ENCODE measurements around the gene RTTN.

The RTTN gene

GRCh38 chr18:70197026-70197425 lies 8.5 kb downstream of the RTTN start:
- no peak for DNase-seq

GRCh38 chr18:70195852-70196434 lies 9.5 kb downstream of the RTTN start:
- DNase-seq, result peak; percentile 48

GRCh38 chr18:70195014-70195614 lies 10.4 kb downstream of the RTTN start:
- no peak for DNase-seq

GRCh38 chr18:70194227-70194890 lies 11.1 kb downstream of the RTTN start:
- DNase-seq, result no peak

GRCh38 chr18:70190529-70190928 lies 15.0 kb downstream of the RTTN start:
- DNase-seq, result no peak

- no peak for DNase-seq
These were observed 17.4 kb downstream of the RTTN start for GRCh38 chr18:70188113-70188512.

GRCh38 chr18:70183441-70183840 lies 22.0 kb downstream of the RTTN start:
- DNase-seq, result no peak

- DNase-seq, result no peak
These were observed 22.9 kb downstream of the RTTN start for GRCh38 chr18:70182548-70182947.

- no peak for DNase-seq
These were observed 23.8 kb downstream of the RTTN start for GRCh38 chr18:70181725-70182124.

- DNase-seq, result no peak
These were observed 24.5 kb downstream of the RTTN start for GRCh38 chr18:70181015-70181414.

GRCh38 chr18:70176537-70176936 lies 28.9 kb downstream of the RTTN start:
- DNase-seq, result no peak

GRCh38 chr18:70175216-70175615 lies 30.3 kb downstream of the RTTN start:
- no peak for DNase-seq

GRCh38 chr18:70172225-70172624 lies 33.3 kb downstream of the RTTN start:
- DNase-seq, result no peak

- no peak for DNase-seq
These were observed 35.7 kb downstream of the RTTN start for GRCh38 chr18:70169747-70170146.

GRCh38 chr18:70166668-70167067 lies 38.8 kb downstream of the RTTN start:
- DNase-seq, result no peak

- no peak for DNase-seq
These were observed 39.6 kb downstream of the RTTN start for GRCh38 chr18:70165936-70166335.

- DNase-seq, result no peak
These were observed 45.3 kb downstream of the RTTN start for GRCh38 chr18:70160073-70160678.

GRCh38 chr18:70158992-70159717 lies 46.3 kb downstream of the RTTN start:
- DNase-seq, result no peak

- DNase-seq, result no peak
These were observed 48.6 kb downstream of the RTTN start for GRCh38 chr18:70156886-70157285.

- DNase-seq, result no peak
These were observed 50.8 kb downstream of the RTTN start for GRCh38 chr18:70154591-70155194.

GRCh38 chr18:70151614-70152013 lies 53.9 kb downstream of the RTTN start:
- DNase-seq, result no peak

GRCh38 chr18:70149616-70150301 lies 55.7 kb downstream of the RTTN start:
- no peak for DNase-seq
